22Rv1 (cell line): Measurements from ENCODE around the gene OLFM4.

ENCODE experiments used
- CTCF ChIP-seq: fragments of 450-650 bp; IDR thresholded peaks from 2 replicates; pipeline ENCODE4 v1.5.1; 2017; ENCODE audit warnings: mild to moderate bottlenecking
- ZFX ChIP-seq: fragments of 450-650 bp; IDR thresholded peaks from 2 replicates; pipeline ENCODE4 v1.6.1; 2017; ENCODE audit warnings: antibody characterized with exemption, borderline replicate concordance

- TF ChIP-seq CTCF (no peak), ZFX (no peak)
Measured at GRCh38 chr13:53068585-53069520, 40.2 kb downstream of the OLFM4 start.
